ENCODE data around the gene PRPF40B.

The PRPF40B gene

DNA sequence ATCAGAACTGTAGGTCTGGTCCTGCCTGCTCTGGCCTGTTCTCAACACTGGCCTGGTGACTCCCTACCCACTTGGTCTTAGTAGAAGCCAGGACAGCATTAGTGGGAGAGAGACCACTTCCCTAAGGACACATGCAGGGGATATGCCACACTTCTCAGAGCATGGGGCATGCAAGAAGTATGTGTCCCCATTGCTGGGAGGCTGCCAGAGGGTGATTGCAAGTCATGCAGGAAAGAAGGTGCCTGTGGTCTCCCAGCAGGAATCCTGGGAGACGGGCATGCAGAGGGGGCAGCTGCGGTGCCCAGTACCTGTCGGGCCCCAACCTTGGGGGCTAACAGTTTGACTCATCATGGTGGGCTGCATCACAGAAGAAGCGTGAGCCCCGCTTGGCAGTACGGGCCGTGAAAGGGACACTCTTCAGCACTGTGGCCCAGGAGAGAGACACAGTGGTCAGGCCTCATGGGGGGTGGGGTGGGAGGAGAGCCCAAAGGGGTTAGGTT is 23.0 kb downstream of the PRPF40B start:
- TF ChIP-seq, protein P1, sequence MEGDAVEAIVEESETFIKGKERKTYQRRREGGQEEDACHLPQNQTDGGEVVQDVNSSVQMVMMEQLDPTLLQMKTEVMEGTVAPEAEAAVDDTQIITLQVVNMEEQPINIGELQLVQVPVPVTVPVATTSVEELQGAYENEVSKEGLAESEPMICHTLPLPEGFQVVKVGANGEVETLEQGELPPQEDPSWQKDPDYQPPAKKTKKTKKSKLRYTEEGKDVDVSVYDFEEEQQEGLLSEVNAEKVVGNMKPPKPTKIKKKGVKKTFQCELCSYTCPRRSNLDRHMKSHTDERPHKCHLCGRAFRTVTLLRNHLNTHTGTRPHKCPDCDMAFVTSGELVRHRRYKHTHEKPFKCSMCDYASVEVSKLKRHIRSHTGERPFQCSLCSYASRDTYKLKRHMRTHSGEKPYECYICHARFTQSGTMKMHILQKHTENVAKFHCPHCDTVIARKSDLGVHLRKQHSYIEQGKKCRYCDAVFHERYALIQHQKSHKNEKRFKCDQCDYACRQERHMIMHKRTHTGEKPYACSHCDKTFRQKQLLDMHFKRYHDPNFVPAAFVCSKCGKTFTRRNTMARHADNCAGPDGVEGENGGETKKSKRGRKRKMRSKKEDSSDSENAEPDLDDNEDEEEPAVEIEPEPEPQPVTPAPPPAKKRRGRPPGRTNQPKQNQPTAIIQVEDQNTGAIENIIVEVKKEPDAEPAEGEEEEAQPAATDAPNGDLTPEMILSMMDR (IDR thresholded peaks at IDR 0.05; ENCODE audit: insufficient read depth, low read length, poor library complexity, severe bottlenecking) = no peak
- no peak for TF ChIP-seq EZH2phosphoT487 (conservative IDR thresholded peaks at IDR 0.05; ENCODE audit: low read length)
- Histone ChIP-seq H4K20me1 (ENCODE audit: low read depth, low read length) (no peaks in the 10 kb centered on the region), H3K9me3 (ENCODE audit: insufficient read depth, low read length) (no peaks in the 10 kb centered on the region), H3K36me3 (ENCODE audit: low read length) (no peaks in the 10 kb centered on the region), H3K9ac (ENCODE audit: low read length) (no peak overlapping the region), H3F3A (ENCODE audit: insufficient read depth) (no peaks in the 10 kb centered on the region), H2AFZ (ENCODE audit: low read depth, low read length, severe bottlenecking) (no peak overlapping the region), H3K9me2 (replicated peaks; ENCODE audit: insufficient read depth, low read length) (no peaks in the 10 kb centered on the region), H3K79me2 (ENCODE audit: insufficient read depth, low read length) (no peaks in the 10 kb centered on the region), H3K4me2 (ENCODE audit: low read depth, low read length, poor library complexity, severe bottlenecking) (no peak overlapping the region), H3K27ac (ENCODE audit: low read depth, low read length) (no peak overlapping the region), H3K4me3 (ENCODE audit: insufficient read depth, low read length, poor library complexity, severe bottlenecking) (no peak overlapping the region), H3K27me3 (ENCODE audit: low read length) (no peaks in the 10 kb centered on the region)

DNA sequence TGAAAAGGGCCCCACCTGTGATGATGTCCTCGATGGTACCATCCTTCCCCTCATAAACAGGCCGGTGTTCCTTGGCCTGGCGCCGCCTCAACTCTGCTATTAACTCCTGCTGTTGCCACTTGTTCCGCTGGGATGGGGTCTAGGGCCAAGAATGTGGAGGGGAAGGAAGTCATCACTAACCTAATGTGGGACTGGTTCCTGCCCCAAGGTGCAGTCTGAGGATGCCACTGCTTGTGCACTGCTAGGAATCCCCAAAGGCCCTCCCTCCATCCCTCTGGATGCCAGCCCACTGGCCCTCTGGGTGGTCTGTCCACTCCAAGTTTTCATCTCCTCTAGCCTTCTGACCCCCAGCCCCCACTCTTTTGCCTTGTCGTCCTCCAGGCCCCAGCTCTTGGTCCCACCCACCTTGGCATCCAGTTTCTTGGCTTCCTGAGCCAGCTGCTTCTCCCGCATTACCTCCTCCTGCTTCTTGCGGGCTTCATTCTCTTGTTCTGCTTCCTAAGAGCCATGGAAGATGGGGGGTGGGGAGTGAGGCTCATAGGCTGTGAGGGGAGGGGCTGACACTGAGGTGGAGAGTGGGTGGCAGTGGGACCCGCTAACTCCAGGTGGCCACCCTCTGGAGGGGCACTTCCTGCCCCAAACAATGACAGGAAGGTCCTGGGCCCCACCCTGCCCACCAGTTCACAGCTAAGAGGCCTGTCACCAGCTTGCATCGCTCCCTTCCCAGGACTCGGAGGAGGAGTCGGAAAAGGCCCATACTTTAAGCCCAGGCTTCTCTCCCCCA is 23.7 kb downstream of the PRPF40B start:
- no peak for TF ChIP-seq EZH2phosphoT487 (conservative IDR thresholded peaks at IDR 0.05; ENCODE audit: low read length)
- TF ChIP-seq, protein P1 (IDR thresholded peaks at IDR 0.05; ENCODE audit: insufficient read depth, low read length, poor library complexity, severe bottlenecking) = no peak
- Histone ChIP-seq H3K4me3 (ENCODE audit: insufficient read depth, low read length, poor library complexity, severe bottlenecking) (no peak overlapping the region), H4K20me1 (ENCODE audit: low read depth, low read length) (no peaks in the 10 kb centered on the region), H3K27ac (ENCODE audit: low read depth, low read length) (no peak overlapping the region), H3K4me2 (ENCODE audit: low read depth, low read length, poor library complexity, severe bottlenecking) (no peak overlapping the region), H3K79me2 (ENCODE audit: insufficient read depth, low read length) (no peaks in the 10 kb centered on the region), H3K27me3 (ENCODE audit: low read length) (no peaks in the 10 kb centered on the region), H2AFZ (ENCODE audit: low read depth, low read length, severe bottlenecking) (no peak overlapping the region), H3F3A (ENCODE audit: insufficient read depth) (no peaks in the 10 kb centered on the region), H3K9me2 (replicated peaks; ENCODE audit: insufficient read depth, low read length) (no peaks in the 10 kb centered on the region), H3K36me3 (ENCODE audit: low read length) (no peaks in the 10 kb centered on the region), H3K9ac (ENCODE audit: low read length) (no peak overlapping the region), H3K9me3 (ENCODE audit: insufficient read depth, low read length) (no peaks in the 10 kb centered on the region)

DNA sequence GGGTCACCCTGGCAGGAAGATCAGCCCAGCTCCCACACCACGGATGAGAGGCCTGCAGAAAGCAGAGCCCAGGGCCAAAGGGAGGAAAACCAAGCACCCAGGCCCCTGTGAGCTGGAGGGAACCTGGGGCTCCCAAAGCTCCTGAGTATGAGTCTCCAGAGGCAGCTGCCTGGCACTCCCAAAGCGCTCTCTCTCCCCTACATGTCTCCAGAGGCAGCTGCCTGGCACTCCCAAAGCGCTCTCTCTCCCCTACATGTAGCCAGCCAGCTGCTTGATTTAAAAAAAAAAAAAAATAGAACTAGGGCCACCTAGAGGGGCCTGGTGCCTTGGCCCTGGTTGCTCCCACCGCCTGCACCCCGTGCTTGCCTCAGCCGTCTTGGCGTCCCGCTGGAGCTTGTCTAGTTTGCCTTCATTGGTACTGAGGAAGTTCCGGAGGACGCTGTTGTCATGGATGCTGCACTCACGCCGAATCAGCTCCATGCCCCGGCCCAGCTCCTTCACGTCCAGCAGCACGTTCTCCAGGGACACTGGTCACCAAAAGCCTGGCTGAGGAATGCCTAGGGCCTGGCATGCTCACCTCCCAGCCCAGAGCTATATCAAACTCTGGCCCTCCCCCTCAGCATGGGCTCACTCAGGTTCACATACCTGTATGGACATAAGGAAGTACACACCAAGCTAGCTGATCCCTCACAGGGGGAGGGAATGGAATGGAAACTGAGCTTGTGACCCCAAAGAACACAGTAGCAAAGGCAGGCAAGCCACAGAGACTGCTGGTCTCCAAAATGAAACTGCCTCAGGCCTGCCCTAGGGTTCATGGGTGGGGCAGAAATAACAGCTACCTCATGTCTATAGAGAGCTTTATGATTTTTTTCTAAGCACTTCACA is 24.7 kb downstream of the PRPF40B start:
- no peak overlapping the region for H3K27ac ChIP-seq (ENCODE audit: low read depth, low read length)
- H3K4me3 ChIP-seq (ENCODE audit: insufficient read depth, low read length, poor library complexity, severe bottlenecking) = no peak overlapping the region
- H3K9ac ChIP-seq (ENCODE audit: low read length) = no peak overlapping the region
- no peaks in the 10 kb centered on the region for H4K20me1 ChIP-seq (ENCODE audit: low read depth, low read length)
- no peaks in the 10 kb centered on the region for H3K27me3 ChIP-seq (ENCODE audit: low read length)
- H3K9me2 ChIP-seq (replicated peaks; ENCODE audit: insufficient read depth, low read length) = no peaks in the 10 kb centered on the region
- TF ChIP-seq, protein P1 (IDR thresholded peaks at IDR 0.05; ENCODE audit: insufficient read depth, low read length, poor library complexity, severe bottlenecking) = no peak
- TF ChIP-seq EZH2phosphoT487 (conservative IDR thresholded peaks at IDR 0.05; ENCODE audit: low read length) = no peak
- H3K79me2 ChIP-seq (ENCODE audit: insufficient read depth, low read length) = no peaks in the 10 kb centered on the region
- H3K9me3 ChIP-seq (ENCODE audit: insufficient read depth, low read length) = no peaks in the 10 kb centered on the region
- no peaks in the 10 kb centered on the region for H3K36me3 ChIP-seq (ENCODE audit: low read length)
- no peak overlapping the region for H2AFZ ChIP-seq (ENCODE audit: low read depth, low read length, severe bottlenecking)
- no peaks in the 10 kb centered on the region for H3F3A ChIP-seq (ENCODE audit: insufficient read depth)
- no peak overlapping the region for H3K4me2 ChIP-seq (ENCODE audit: low read depth, low read length, poor library complexity, severe bottlenecking)
